Middle frontal gyrus (tissue), 1 donor: ENCODE measurements around the gene PCK2.

Experiments used
- DNase-seq: peaks from one replicate; pipeline ENCODE4 v3.0.0-alpha.2; 2015; ENCODE audit warnings: low spot score; ENCODE audit errors: extremely low spot score

Gene PCK2

GRCh38 chr14:24114532-24115421, 20.7 kb downstream of the PCK2 start, which contains the start of the genes DCAF11 and NRL:
DCAF11 (plus strand) TSS chr14:24114777; CDS start chr14:24115595, 818 bp downstream.
NRL (minus strand) TSS chr14:24114949; CDS start chr14:24082848, 32,101 bp downstream.
- peak; percentile 99 for DNase-seq

- DNase-seq = no peak
Measured at GRCh38 chr14:24115422-24116127, 21.5 kb downstream of the PCK2 start.

- DNase-seq = no peak
Measured at GRCh38 chr14:24116128-24116814, 22.2 kb downstream of the PCK2 start.

GRCh38 chr14:24117179-24117578, 23.1 kb downstream of the PCK2 start:
- no peak for DNase-seq

- no peak for DNase-seq
Measured at GRCh38 chr14:24119691-24120090, 25.6 kb downstream of the PCK2 start.

- no peak for DNase-seq
Measured at GRCh38 chr14:24121210-24121609, 27.1 kb downstream of the PCK2 start.

GRCh38 chr14:24122416-24122815, 28.3 kb downstream of the PCK2 start:
- DNase-seq = no peak

- no peak for DNase-seq
Measured at GRCh38 chr14:24122898-24123297, 28.8 kb downstream of the PCK2 start.

- DNase-seq = no peak
Measured at GRCh38 chr14:24123424-24124417, 29.6 kb downstream of the PCK2 start.

GRCh38 chr14:24126939-24127338, 32.8 kb downstream of the PCK2 start:
- DNase-seq = no peak

GRCh38 chr14:24127673-24128072, 33.6 kb downstream of the PCK2 start:
- DNase-seq = no peak

- DNase-seq = no peak
Measured at GRCh38 chr14:24129410-24129998, 35.4 kb downstream of the PCK2 start.

GRCh38 chr14:24130380-24130716, 36.2 kb downstream of the PCK2 start, which contains the start of gene FITM1:
FITM1 (plus strand) TSS chr14:24130659; CDS start chr14:24131564, 905 bp downstream.
- DNase-seq = no peak

- no peak for DNase-seq
Measured at GRCh38 chr14:24130717-24131548, 36.8 kb downstream of the PCK2 start.

GRCh38 chr14:24131549-24131966, 37.4 kb downstream of the PCK2 start:
- no peak for DNase-seq

- DNase-seq = no peak
Measured at GRCh38 chr14:24132061-24132685, 38.1 kb downstream of the PCK2 start.

- no peak for DNase-seq
Measured at GRCh38 chr14:24132976-24133375, 38.9 kb downstream of the PCK2 start.

- no peak for DNase-seq
Measured at GRCh38 chr14:24133735-24134134, 39.6 kb downstream of the PCK2 start.

- no peak for DNase-seq
Measured at GRCh38 chr14:24135584-24135833, 41.4 kb downstream of the PCK2 start.
